T-helper 22 cell (primary cell): Measurements from ENCODE around the gene SPAG4.

ENCODE experiments used
- DNase-seq: peaks from one replicate; pipeline ENCODE4 v3.0.0-alpha.2; 2020; ENCODE audit warnings: low read depth

Gene SPAG4

DNA sequence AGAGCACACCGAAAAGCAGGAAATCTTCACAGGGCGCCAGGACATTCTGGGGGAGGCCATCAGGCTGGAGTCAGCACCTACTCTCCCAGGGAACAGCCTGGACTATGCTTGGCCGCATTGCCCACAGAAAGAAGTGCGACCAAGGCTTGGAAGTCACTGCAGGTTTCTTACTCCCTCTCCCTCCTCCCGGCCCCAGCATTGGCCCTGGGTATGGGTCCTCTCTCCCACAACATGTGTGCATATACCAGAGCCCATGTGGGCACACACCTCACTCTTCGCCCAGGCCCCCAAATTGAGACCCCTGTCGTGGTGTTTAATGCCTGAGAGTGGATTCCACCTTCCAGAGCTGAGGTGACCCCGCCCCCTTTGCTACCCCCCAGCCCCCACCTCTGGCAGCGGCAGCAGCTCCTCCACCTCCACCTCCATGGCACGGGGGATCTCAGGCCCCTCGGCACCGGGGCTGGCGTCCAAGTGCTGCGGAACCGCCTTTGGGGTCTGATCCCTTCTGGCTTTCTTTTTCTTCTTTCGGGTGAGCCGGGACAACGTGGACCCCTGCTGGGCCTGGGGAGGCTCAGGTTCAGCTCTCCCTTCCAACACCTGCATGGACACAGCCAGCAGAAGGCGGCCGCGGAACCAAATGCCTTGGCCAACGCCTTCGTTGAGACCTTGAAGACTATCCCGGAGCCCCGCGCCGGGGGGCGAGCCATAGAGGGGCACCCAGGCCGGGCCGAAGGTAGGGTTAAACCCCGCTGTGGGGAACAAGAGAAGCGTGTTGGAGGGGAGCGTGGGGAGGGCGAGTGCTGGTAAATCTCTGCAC lies 15.2 kb upstream of the SPAG4 start:
- no peak for DNase-seq

GRCh38 chr20:35600993-35601973 lies 14.3 kb upstream of the SPAG4 start:
- DNase-seq = peak; percentile 64

- DNase-seq = no peak
These were observed 13.6 kb upstream of the SPAG4 start for GRCh38 chr20:35601990-35602389.

DNA sequence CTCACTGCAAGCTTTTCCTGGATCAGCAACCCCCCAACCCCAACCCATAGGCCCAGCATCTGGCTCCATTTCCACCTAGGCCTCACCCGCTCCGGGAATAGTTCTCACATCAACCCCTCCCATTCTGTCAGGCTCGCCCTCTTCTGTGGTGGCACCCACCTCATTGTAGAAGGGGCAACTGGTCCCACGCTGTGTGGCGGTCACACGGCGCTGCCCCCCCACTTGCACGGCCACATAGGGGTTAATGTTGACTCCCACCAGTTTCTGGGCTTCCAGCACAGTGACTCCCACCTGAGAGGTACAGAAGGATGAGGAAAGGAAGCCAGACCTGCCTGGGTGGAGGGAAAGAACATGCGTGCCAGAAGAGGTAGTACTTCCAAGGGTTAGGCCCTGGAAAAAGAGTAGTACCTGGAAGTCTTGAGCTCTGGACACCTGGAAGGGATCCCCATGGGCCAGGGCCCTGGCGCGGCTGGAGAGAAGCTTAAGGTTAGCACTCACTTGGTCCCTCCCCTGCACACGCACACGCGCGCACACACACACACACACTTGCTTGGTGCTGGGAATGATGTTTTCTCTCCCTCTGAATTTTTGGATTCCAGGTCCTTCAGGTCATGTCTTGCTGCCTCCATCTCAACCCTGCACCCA lies 12.7 kb upstream of the SPAG4 start:
- DNase-seq = no peak

DNA sequence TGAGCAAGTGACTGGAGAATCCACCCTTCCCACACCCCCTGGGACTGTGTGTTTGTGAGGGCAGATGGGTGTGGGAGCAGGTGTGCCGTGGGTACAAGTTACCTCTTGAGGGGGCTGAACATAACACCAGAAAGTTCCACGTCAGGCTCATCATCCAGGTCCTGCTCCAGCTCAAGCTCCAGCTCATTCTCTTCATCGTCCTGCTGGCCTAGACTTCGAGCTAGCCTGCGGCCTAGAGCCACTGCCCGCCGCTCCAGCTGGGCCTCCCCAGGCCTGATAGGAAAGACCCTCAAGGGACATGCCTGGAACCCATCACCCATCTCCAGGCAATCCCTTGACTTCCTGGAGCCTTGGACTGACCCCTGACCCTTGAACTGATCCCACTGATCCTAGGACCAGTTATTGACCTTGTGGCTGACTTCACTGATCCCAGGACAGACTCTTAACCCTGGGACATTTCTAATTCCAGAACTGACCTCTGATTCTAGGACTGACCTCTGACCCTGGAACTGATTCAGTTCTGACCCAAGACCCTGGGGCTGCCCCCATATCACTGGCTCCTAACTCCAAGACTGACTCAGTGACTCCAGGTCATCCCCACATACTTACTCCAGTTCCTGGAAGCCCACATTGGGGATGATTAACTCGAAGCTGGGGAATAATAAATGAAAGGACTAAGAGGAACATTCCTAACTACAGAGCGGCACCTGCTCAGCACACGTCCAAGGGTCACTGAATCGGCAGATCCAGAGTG lies 11.8 kb upstream of the SPAG4 start:
- DNase-seq = no peak

DNA sequence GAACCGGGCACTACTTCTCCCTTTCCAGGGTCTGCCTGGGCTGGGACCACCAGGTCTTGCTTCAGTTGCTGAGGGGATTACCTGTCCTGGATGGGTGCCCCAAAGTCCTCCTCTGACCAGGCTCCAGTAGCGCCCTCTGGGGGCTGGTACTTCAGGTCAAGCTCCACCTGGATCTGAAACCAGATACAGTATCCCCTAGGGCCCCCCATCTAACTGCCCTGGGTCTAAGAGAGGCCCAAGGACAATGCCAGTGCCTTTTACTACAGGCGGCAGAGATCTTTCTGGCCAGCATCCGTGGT lies 11.2 kb upstream of the SPAG4 start:
- no peak for DNase-seq

DNA sequence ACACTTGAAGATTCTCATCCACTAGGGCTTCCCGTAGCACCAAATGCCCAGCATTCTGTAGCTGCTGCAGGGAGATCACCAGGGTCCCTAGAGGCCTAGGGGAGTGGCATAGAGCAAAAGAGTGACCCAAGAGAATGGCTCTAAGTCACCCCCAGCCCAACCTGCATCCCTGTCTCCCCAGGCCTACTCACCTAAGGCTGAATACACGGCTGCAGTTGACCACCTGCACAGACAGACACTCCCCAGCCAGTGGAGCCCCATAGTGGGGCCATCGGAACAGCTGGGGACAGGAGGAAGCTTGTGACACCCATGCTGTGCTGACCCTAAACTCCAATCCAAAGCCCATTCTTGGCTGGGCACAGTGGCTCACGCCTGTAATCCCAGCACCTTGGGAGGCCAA lies 9.5 kb upstream of the SPAG4 start:
- no peak for DNase-seq

DNA sequence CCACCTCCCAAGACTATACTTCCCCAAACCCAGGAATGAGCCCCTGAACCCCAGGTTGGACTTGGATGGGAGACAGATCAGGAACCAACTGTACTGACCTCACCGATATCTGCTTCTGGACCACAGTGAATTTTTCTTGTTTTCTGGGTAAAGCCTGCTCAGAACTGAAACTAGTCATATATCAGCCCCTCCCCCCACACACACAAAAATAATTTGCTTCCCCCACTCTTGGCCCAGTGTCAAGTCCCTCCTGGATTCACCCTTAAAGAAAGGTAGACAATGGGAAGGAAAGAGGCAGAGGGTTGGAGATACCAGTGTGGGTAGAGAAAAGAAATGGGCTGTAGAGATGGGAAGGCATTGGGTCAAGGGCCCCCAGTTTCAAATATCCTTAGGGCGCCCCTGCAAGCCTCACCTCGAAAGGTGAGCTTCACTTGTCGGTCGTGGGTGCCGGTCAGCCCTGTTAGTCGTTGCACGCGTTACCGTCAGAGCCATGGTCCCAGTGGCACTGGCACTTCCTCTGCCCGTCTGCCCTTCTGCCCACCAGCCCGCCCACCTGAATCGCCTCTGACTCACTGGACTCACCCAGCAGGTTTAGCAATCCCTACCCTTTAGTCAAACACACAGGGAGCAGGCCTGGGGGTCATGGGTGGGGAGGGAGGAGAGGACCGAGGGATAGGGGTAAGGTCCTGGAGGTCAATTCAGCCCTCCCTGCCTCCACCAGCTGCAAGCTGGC lies 8.5 kb upstream of the SPAG4 start:
- DNase-seq = no peak

GRCh38 chr20:35610833-35611427 lies 4.7 kb upstream of the SPAG4 start:
- no peak for DNase-seq

- no peak for DNase-seq
These were observed 4.1 kb upstream of the SPAG4 start for GRCh38 chr20:35611482-35611881.

GRCh38 chr20:35616465-35617396 lies 1.1 kb downstream of the SPAG4 start:
- DNase-seq = peak; percentile 55

- peak; percentile 8 for DNase-seq
These were observed 2.0 kb downstream of the SPAG4 start for GRCh38 chr20:35617397-35618262.

- no peak for DNase-seq
These were observed 2.9 kb downstream of the SPAG4 start for GRCh38 chr20:35618263-35619131.

DNA sequence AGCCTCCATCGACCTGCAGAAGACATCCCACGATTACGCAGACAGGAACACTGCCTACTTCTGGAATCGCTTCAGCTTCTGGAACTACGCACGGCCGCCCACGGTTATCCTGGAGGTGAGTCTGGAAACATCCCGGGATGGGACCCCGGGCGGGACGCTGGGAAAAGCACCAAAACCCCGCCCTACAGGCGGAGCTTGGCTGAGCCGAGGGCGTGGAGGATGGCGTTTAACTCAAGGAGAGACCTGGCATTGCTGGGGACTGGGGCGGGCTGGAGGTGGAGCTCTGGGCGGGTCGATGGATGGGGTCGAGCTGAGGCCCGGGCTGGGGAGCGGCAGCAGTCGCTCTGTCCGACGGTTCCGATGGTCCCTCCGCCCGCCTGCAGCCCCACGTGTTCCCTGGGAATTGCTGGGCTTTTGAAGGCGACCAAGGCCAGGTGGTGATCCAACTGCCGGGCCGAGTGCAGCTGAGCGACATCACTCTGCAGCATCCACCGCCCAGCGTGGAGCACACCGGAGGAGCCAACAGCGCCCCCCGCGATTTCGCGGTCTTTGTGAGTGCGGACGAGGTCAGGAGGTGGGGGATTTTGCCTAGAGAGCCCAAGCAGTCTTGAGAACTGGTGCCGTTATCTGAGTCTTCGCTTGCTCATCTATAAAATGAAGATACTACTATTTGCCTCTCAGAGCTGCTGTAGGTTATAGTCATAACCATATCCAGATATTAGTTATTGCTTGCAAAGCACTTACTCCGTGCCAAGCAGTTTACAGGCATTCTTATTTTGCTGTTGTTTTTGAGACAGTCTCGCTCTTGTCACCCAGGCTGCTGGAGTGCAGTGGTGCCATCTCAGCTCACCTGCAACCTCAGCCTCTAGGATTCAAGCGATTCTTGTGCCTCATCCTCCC lies 3.8 kb downstream of the SPAG4 start:
- peak; percentile 55 for DNase-seq

GRCh38 chr20:35620818-35621559 lies 5.4 kb downstream of the SPAG4 start:
- DNase-seq = no peak

- no peak for DNase-seq
These were observed 5.9 kb downstream of the SPAG4 start for GRCh38 chr20:35621560-35621946.
